GM21515 (cell line): ENCODE measurements around the gene C1orf216.
"Not testable (repeated sequence)": the region's sequence is repeated elsewhere in the genome, so short reads cannot be mapped to it uniquely, and the experiment has no call there.

Source experiments
- ATAC-seq: cut with Tn5 transposase; IDR thresholded peaks from one replicate; pipeline ENCODE4 v1.9.1; 2021; ENCODE audit not compliant: unreplicated experiment

The C1orf216 gene

GRCh38 chr1:35707601-35708440, 10.9 kb downstream of the C1orf216 start:
- no peak for ATAC-seq

DNA sequence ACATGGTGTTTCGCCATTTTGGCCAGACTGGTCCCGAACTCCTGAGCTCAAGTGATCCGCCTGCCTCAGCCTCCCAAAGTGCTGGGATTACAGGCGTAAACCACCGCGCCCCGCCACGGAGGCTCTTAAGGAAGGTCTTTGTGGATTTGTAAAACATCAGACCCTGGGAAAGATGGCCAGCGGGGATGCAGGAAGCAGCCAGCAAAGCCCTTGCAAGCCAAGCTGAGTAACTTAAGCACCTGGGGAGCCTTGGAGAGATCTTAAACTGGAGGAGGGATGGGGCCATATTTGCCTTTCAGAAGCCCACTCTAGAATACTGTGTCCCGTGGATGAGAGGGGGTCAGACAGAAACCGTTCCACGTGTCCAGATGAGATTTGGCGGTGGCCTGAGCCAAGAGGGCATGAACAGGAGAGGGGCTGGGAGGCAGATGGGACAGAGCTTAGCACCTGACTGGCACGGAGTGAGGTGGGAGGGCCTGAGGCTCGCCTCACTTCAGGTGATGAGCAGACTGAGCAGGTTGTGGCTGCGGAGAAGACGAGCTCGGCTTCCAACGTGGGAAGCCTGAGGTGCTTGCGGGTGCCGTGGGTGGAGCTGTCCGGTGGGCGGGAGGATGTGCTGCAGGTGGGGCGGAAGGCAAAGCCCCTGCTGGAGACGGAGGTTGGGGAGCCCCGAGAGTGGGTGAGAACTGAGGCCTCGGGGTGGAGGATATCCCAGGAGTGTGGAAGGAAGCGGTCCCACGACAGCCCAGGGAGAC, 11.7 kb downstream of the C1orf216 start:
- ATAC-seq, result no peak

- ATAC-seq, result no peak
These were observed 16.2 kb downstream of the C1orf216 start for GRCh38 chr1:35702508-35702907.

DNA sequence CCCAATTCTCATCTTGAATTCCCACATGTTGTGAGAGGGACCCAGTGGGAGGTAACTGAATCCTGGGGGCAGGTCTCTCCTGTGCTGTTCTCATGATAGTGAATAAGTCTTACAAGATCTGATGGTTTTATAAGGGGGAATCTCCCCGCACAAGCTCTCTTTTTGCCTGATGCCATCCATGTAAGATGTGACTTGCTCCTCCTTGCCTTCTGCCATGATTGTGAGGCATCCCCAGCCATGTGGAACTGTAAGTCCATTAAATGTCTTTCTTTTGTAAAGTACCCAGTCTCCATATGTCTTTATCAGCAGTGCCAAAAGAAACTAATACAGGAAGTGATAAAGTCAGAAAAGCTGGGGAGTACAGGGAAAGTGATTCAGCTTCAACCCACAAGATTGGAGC, 19.5 kb downstream of the C1orf216 start:
- not testable (repeated sequence) for ATAC-seq

GRCh38 chr1:35692317-35692716, 26.4 kb downstream of the C1orf216 start:
- no peak for ATAC-seq

- no peak for ATAC-seq
These were observed 27.0 kb downstream of the C1orf216 start for GRCh38 chr1:35691571-35692220.

DNA sequence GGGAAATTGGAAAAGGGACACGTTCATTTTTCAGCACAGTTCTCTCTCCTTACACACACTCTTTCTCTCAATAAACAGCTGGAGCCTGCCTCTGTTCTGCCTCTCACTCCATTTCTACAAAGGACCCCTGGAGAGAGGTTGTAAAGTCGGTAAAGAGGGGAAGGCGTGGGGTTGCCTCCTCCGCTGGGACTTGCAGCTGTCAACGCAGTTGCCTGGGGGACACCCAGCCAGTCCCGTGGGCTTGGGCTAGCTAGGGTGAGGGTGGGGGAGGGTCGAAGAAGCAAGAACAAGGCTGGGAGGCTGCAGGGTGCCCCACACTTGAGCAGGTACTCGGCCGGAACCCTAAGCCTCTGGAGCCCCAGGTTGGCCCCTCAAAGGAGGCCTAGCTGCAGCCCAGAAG, 27.6 kb downstream of the C1orf216 start:
- no peak for ATAC-seq

DNA sequence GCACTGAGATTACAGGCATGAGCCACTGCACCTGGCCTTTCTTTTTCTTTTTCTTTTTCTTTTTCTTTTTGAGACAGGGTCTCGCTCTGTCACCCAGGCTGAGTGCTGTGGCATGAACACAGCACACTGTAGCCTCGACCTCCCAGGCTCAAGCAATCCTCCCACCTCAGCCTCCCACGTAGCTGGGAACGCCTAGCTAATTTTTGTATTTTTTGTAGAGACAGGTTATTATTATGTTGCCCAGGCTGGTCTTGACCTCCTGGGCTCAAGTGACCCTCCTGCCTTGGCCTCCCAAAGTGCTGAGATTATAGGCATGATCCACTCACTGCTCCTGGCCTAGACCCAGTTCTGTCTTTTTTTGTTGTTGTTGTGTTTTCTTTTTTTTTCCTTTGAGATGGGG, 28.6 kb downstream of the C1orf216 start:
- ATAC-seq, result not testable (repeated sequence)

- ATAC-seq, result no peak
These were observed 30.5 kb downstream of the C1orf216 start for GRCh38 chr1:35688161-35688560.

DNA sequence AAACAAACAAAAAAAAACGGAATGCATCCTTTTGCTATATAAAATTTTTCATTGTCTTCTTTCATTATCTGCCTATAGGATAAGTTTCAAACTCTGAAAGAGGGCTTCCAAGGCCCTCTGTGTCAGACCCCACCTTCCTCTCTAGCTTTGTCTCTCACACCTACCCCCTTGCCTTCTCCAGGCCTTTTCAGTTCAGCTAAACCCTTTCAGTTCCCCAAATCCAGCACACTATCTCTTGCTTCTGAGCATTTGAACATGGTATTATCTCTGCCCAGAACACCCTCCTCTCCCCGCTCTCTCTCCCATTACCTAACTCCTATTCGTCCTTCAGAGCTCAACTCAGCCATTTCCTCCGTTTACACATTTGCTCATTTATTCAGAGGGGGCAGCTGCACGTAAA, 35.7 kb downstream of the C1orf216 start:
- no peak for ATAC-seq

GRCh38 chr1:35680271-35680670, 38.4 kb downstream of the C1orf216 start:
- no peak for ATAC-seq

- ATAC-seq, result no peak
These were observed 42.9 kb downstream of the C1orf216 start for GRCh38 chr1:35675773-35676172.

DNA sequence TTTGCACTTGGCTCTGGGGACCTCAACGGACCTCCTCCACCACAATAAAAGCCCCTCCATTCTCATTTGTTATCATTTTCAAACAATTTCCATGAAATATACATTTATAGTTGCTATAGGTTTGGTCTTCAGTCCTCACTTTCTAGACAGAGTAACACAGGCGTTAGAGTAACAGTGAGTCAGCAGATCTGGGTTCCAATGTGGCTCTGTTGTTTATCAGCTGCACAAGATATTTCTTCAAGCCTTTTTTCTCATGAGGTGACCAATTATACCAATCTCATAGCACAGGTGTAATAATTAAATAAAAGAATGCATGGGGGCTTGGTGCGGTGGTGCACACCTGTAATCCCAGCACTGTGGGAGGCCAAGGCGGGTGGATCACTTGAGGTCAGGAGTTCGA, 44.6 kb downstream of the C1orf216 start:
- no peak for ATAC-seq

- no peak for ATAC-seq
These were observed 46.6 kb downstream of the C1orf216 start for GRCh38 chr1:35672116-35672515.

GRCh38 chr1:35668506-35668905, 50.2 kb downstream of the C1orf216 start:
- no peak for ATAC-seq

GRCh38 chr1:35666916-35667315, 51.8 kb downstream of the C1orf216 start:
- ATAC-seq, result no peak

DNA sequence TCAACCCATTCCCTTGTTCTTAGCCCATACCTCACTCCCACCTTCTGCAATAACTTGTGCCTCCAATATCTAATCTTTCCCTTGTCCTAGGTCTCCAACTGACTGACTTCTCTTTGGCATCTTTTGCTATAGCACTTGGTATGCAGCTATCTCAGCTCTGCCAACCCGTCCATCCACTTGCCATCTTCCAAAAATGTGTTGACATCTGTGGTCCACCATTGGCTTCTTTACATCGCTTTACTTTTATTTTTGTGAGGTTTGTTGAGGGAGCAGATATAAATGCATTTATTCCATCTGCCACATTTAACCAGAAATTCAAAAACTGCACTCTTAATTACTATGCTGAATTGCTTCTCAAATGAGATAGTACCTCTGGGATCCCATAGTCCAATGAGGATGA, 52.5 kb downstream of the C1orf216 start:
- no peak for ATAC-seq
